GM18951 (cell line): Measurements from ENCODE around the gene RPS4Y2.

Source experiments
- POLR2A ChIP-seq: IDR thresholded peaks from 4 replicates; pipeline ENCODE4 v1.6.1; 2011; ENCODE audit warnings: mild to moderate bottlenecking; ENCODE audit not compliant: insufficient read length, insufficient read depth; ENCODE audit errors: extremely low read depth
- in situ Hi-C: fragments of 300-500 bp; cut with MboI; formaldehyde crosslinking; loops from one replicate; pipeline ENCODE4 v1.12.0; 2022; ENCODE audit warnings: low sequenced_read_pairs, mixed read lengths, inconsistent platforms; ENCODE audit not compliant: unreplicated experiment

Gene RPS4Y2

GRCh38 chrY:20755808-20756207, at the start of gene RPS4Y2:
RPS4Y2 (plus strand) TSS chrY:20756108; CDS start chrY:20756164, 56 bp downstream.
- in situ Hi-C loops, result no loop called here
- no peak for TF ChIP-seq POLR2A

GRCh38 chrY:20714391-20714790, 41.5 kb upstream of the RPS4Y2 start:
- in situ Hi-C loops, result no loop called here
- TF ChIP-seq POLR2A, result no peak

- no peak for TF ChIP-seq POLR2A
- in situ Hi-C loops, result no loop called here
These were observed 29.6 kb upstream of the RPS4Y2 start for GRCh38 chrY:20726184-20726907.

GRCh38 chrY:20735200-20735599, 20.7 kb upstream of the RPS4Y2 start:
- no peak for TF ChIP-seq POLR2A
- in situ Hi-C loops, result no loop called here

GRCh38 chrY:20739806-20740205, 16.1 kb upstream of the RPS4Y2 start:
- no peak for TF ChIP-seq POLR2A
- in situ Hi-C loops, result no loop called here

- no peak for TF ChIP-seq POLR2A
- in situ Hi-C loops, result no loop called here
These were observed 15.3 kb upstream of the RPS4Y2 start for GRCh38 chrY:20740609-20741008.

- in situ Hi-C loops, result no loop called here
- TF ChIP-seq POLR2A, result no peak
These were observed 10.8 kb upstream of the RPS4Y2 start for GRCh38 chrY:20745060-20745459.

GRCh38 chrY:20746919-20747318, 9.0 kb upstream of the RPS4Y2 start:
- in situ Hi-C loops, result no loop called here
- no peak for TF ChIP-seq POLR2A

- in situ Hi-C loops, result no loop called here
- no peak for TF ChIP-seq POLR2A
These were observed 8.0 kb downstream of the RPS4Y2 start for GRCh38 chrY:20763869-20764268.

GRCh38 chrY:20765117-20765516, 9.2 kb downstream of the RPS4Y2 start:
- TF ChIP-seq POLR2A, result no peak
- in situ Hi-C loops, result no loop called here

- no peak for TF ChIP-seq POLR2A
- in situ Hi-C loops, result no loop called here
These were observed 14.8 kb downstream of the RPS4Y2 start for GRCh38 chrY:20770755-20771154.

GRCh38 chrY:20776104-20776503, 20.2 kb downstream of the RPS4Y2 start:
- in situ Hi-C loops, result no loop called here
- TF ChIP-seq POLR2A, result no peak

- no peak for TF ChIP-seq POLR2A
- in situ Hi-C loops, result no loop called here
These were observed 24.3 kb downstream of the RPS4Y2 start for GRCh38 chrY:20780104-20780654.

GRCh38 chrY:20780776-20781175, 24.9 kb downstream of the RPS4Y2 start:
- no peak for TF ChIP-seq POLR2A
- in situ Hi-C loops, result no loop called here
